Endodermal cell (in vitro differentiated cells): Measurements from ENCODE around the gene IKZF5. TPM values are rescaled to one million over a fixed set of nuclear protein-coding genes. Genes with fewer than 3 reads are reported as not detected.

ENCODE experiments used
- DNase-seq: peaks from one replicate; pipeline ENCODE4 v3.0.0-alpha.2; 2017
- H3K27ac ChIP-seq: 2 replicates; pipeline ENCODE4 v1.5.1; 2013; ENCODE audit warnings: mild to moderate bottlenecking, low read depth, low read length, moderate library complexity
- H3K27me3 ChIP-seq: 2 replicates; pipeline ENCODE4 v1.6.1; 2013; ENCODE audit warnings: mild to moderate bottlenecking, low read length, moderate library complexity; ENCODE audit not compliant: insufficient read depth, control insufficient read depth, poor library complexity, severe bottlenecking
- H3K36me3 ChIP-seq: 2 replicates; pipeline ENCODE4 v1.7.0; 2013; ENCODE audit warnings: mild to moderate bottlenecking, low read length, moderate library complexity; ENCODE audit not compliant: control insufficient read depth, insufficient read depth
- H3K4me1 ChIP-seq: one replicate; pipeline ENCODE4 v1.7.0; 2013; ENCODE audit warnings: low read length; ENCODE audit not compliant: control insufficient read depth, insufficient read depth
- H3K4me3 ChIP-seq: 2 replicates; pipeline ENCODE4 v1.5.1; 2013; ENCODE audit warnings: mild to moderate bottlenecking, low read length, moderate library complexity
- H3K9ac ChIP-seq: 2 replicates; pipeline ENCODE4 v1.6.1; 2013; ENCODE audit warnings: mild to moderate bottlenecking, low read length, moderate library complexity; ENCODE audit not compliant: poor library complexity, severe bottlenecking; ENCODE audit errors: extremely low read depth
- H3K9me3 ChIP-seq: 2 replicates; pipeline ENCODE4 v1.6.1; 2013; ENCODE audit warnings: mild to moderate bottlenecking, low read length, moderate library complexity; ENCODE audit not compliant: control insufficient read depth
- H3K27ac Mint-ChIP-seq: 2 replicates; pipeline ENCODE4 v1.8.0; 2020; ENCODE audit warnings: mixed read lengths
- H3K27me3 Mint-ChIP-seq: 2 replicates; pipeline ENCODE4 v1.8.0; 2021; ENCODE audit warnings: mild to moderate bottlenecking, mixed read lengths; ENCODE audit not compliant: insufficient read depth
- H3K36me3 Mint-ChIP-seq: 2 replicates; pipeline ENCODE4 v1.8.0; 2020; ENCODE audit warnings: low read depth, mixed read lengths
- H3K4me1 Mint-ChIP-seq: 2 replicates; pipeline ENCODE4 v1.8.0; 2020; ENCODE audit warnings: mixed read lengths
- H3K4me3 Mint-ChIP-seq: 2 replicates; pipeline ENCODE4 v1.8.0; 2020; ENCODE audit warnings: mild to moderate bottlenecking, moderate library complexity, mixed read lengths
- H3K9me3 Mint-ChIP-seq: 2 replicates; pipeline ENCODE4 v1.8.0; 2020; ENCODE audit warnings: mild to moderate bottlenecking, mixed read lengths
- WGBS, 2 experiments: methylation state at CpG; one replicate each; pipeline versions ENCODE4 v1.1.5 to v1.1.7; 2013; ENCODE audit warnings: missing lambda C conversion rate in 2 of 2, mixed read lengths in 1 of 2; ENCODE audit not compliant: insufficient coverage in 1 of 2, insufficient read length in 1 of 2; 5-methylcytosine and 5-hydroxymethylcytosine counted together
- total RNA-seq, 2 donors: library from RNA; stranded (reverse); fragmentation: NEBNext Ultra II Directional in 1 of 2; extraction: Animal tissue kit (Norgen Biotek cat#: 25700) in 1 of 2; gene quantifications; 2 replicates in 1 of 2; 3 replicates in 1 of 2; pipeline ENCODE4 v1.2.1, GENCODE V29; 2021
- TF ChIP-seq, protein P1 (sequence below): fragments of 200-600 bp; sonication (generic); conservative IDR thresholded peaks from 2 replicates; pipeline ENCODE4 v1.5.0; 2021; ENCODE audit warnings: antibody characterized with exemption, mild to moderate bottlenecking

The IKZF5 gene
- total RNA-seq, 2 donors from 2014 or later, result 10.3 to 14.4 TPM

DNA sequence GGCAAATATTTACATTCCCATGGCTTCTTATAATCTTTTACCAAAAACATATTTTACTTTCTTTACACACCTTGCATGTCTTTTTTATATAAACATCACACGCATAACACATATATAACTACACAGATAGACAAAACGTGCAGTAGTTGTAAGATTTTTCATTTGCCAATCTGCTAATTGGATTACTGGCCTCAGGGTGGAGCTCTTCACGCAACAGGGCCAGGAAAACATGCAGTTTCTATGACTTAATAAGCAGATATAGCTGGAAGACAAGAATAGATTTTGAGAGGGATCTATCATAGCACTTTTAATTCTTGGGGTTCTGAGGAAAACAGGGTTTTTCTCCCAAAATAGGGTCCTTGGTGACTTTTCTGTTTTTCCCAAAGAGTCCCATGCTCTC, 12.9 kb upstream of the IKZF5 start:
- no peak for DNase-seq
- H3K4me1 Mint-ChIP-seq, result peaks cover 44% of the 10 kb centered on the region
- H3K27me3 ChIP-seq, result no peaks in the 10 kb centered on the region
- no peaks in the 10 kb centered on the region for H3K4me1 ChIP-seq
- peaks cover 4% of the 10 kb centered on the region for H3K9me3 Mint-ChIP-seq
- no peak overlapping the region for H3K27ac Mint-ChIP-seq
- TF ChIP-seq, protein P1, sequence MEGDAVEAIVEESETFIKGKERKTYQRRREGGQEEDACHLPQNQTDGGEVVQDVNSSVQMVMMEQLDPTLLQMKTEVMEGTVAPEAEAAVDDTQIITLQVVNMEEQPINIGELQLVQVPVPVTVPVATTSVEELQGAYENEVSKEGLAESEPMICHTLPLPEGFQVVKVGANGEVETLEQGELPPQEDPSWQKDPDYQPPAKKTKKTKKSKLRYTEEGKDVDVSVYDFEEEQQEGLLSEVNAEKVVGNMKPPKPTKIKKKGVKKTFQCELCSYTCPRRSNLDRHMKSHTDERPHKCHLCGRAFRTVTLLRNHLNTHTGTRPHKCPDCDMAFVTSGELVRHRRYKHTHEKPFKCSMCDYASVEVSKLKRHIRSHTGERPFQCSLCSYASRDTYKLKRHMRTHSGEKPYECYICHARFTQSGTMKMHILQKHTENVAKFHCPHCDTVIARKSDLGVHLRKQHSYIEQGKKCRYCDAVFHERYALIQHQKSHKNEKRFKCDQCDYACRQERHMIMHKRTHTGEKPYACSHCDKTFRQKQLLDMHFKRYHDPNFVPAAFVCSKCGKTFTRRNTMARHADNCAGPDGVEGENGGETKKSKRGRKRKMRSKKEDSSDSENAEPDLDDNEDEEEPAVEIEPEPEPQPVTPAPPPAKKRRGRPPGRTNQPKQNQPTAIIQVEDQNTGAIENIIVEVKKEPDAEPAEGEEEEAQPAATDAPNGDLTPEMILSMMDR, result peak; percentile 55
- H3K36me3 Mint-ChIP-seq, result peaks cover 20% of the 10 kb centered on the region
- H3K4me3 Mint-ChIP-seq, result no peak overlapping the region
- H3K36me3 ChIP-seq, result no peaks in the 10 kb centered on the region
- no peak overlapping the region for H3K4me3 ChIP-seq
- H3K27ac ChIP-seq, result no peak overlapping the region
- H3K9me3 ChIP-seq, result no peaks in the 10 kb centered on the region
- no peak overlapping the region for H3K9ac ChIP-seq
- 60 to 79% methylated on average over 1 to 3 of the region's 3 CpGs for WGBS, 2 experiments
- no peaks in the 10 kb centered on the region for H3K27me3 Mint-ChIP-seq

DNA sequence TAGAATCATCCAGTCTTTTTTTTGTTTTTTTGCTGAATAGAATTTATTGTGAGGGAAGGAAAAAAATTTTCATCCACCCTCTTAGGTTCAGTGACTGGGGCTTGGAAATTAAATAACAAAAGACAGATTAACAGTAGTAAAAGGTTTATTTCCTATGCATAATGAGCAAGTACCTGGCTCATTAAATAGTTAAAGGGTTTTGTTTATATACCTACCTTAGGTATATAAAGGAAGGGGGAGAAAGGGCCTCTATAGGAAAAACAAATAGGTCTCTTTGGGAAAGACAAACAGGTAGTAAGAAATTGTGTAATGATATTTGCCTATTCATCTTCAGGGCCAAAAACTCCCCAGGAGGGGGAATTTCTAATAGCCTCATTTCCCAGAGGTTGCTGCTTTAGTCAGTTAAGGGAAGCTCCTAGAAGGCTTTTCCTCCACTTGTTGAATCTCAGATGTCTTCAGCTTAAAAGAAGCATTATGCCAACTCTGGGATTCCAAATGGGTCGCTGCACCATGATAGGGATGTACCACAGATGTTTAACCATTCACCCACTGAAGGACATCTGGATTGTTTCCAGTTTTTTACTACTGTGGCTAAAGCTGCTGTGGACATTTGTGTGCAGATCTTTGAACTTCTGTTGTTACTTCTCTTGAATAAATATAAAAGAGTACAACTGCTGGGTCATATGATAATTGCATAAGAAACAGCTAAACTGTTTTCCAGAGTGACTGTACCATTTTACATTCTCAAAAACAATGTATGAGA, 11.5 kb upstream of the IKZF5 start:
- Mint-ChIP-seq H3K4me3 (no peak overlapping the region), H3K36me3 (peaks cover 28% of the 10 kb centered on the region), H3K9me3 (peaks cover 4% of the 10 kb centered on the region), H3K27me3 (no peaks in the 10 kb centered on the region), H3K4me1 (peaks cover 53% of the 10 kb centered on the region), H3K27ac (peak overlapping the region; percentile 33)
- no peaks in the 10 kb centered on the region for H3K27me3 ChIP-seq
- TF ChIP-seq, protein P1, result no peak
- no peaks in the 10 kb centered on the region for H3K4me1 ChIP-seq
- H3K36me3 ChIP-seq, result no peaks in the 10 kb centered on the region
- H3K9ac ChIP-seq, result no peak overlapping the region
- no peaks in the 10 kb centered on the region for H3K9me3 ChIP-seq
- WGBS, 2 experiments, result 75 to 100% methylated on average over 1 of the region's 1 CpG
- no peak overlapping the region for H3K4me3 ChIP-seq
- H3K27ac ChIP-seq, result no peak overlapping the region
- no peak for DNase-seq

DNA sequence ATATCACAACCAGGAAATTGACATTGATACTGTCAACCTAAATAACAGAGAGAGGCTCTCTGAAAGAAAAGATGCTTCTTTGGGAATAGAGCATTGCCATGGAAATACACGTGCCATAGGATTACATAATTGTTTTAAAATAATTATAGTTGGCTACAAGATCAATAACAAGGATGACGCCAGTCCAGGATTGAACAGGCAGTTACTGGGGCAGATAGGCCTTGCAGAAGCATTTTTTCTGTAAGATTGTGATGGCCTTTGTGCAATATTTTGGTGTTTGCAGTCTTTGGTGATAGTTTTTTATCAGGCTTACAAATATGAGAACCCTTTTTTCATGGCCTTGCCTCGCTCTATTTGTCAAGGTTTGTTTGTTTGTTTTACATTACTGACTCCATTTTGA, 10.7 kb upstream of the IKZF5 start:
- Mint-ChIP-seq H3K36me3 (peaks cover 22% of the 10 kb centered on the region), H3K9me3 (peaks cover 4% of the 10 kb centered on the region)
- TF ChIP-seq, protein P1, result no peak

More for the DNA sequence above, 10.7 kb upstream of the IKZF5 start:
- Histone ChIP-seq H3K9ac (no peak overlapping the region), H3K36me3 (no peaks in the 10 kb centered on the region), H3K9me3 (no peaks in the 10 kb centered on the region), H3K4me1 (no peaks in the 10 kb centered on the region), H3K4me3 (no peak overlapping the region), H3K27me3 (no peaks in the 10 kb centered on the region), H3K27ac (no peak overlapping the region)
- H3K27me3 Mint-ChIP-seq, result no peaks in the 10 kb centered on the region
- DNase-seq, result no peak
- peaks cover 59% of the 10 kb centered on the region for H3K4me1 Mint-ChIP-seq
- H3K27ac Mint-ChIP-seq, result peak overlapping the region; percentile 33
- 47 to 96% methylated on average over 2 of the region's 3 CpGs for WGBS, 2 experiments
- no peak overlapping the region for H3K4me3 Mint-ChIP-seq
